Ectodermal cell (in vitro differentiated cells): ENCODE results near the gene ZMIZ1.

Experiments
- H3K27ac ChIP-seq: 2 replicates; pipeline ENCODE4 v1.7.0; 2013; ENCODE audit warnings: mild to moderate bottlenecking, low read depth, low read length; ENCODE audit not compliant: insufficient read depth, poor library complexity, severe bottlenecking
- H3K27me3 ChIP-seq: 2 replicates; pipeline ENCODE4 v1.7.0; 2013; ENCODE audit warnings: mild to moderate bottlenecking, low read length; ENCODE audit not compliant: insufficient read depth, control insufficient read depth, poor library complexity, severe bottlenecking
- H3K36me3 ChIP-seq: one replicate; pipeline ENCODE4 v1.7.0; 2013; ENCODE audit warnings: low read length; ENCODE audit not compliant: control insufficient read depth, insufficient read depth
- H3K4me1 ChIP-seq: one replicate; pipeline ENCODE4 v1.7.0; 2013; ENCODE audit warnings: low read length; ENCODE audit not compliant: control insufficient read depth, insufficient read depth
- H3K4me3 ChIP-seq: 2 replicates; pipeline ENCODE4 v1.7.0; 2013; ENCODE audit warnings: low read depth, low read length, control low read depth; ENCODE audit not compliant: insufficient read depth
- H3K9me3 ChIP-seq: 2 replicates; pipeline ENCODE4 v1.7.0; 2013; ENCODE audit warnings: mild to moderate bottlenecking, low read length, moderate library complexity; ENCODE audit not compliant: control insufficient read depth
- WGBS, 2 experiments: methylation state at CpG; one replicate each; pipeline ENCODE4 v1.1.7; 2013; ENCODE audit warnings: missing lambda C conversion rate in 2 of 2; 5-methylcytosine and 5-hydroxymethylcytosine counted together

The ZMIZ1 gene

GRCh38 chr10:79024720-79025198 lies 44.0 kb upstream of the ZMIZ1 start:
- H3K9me3 ChIP-seq, result no peaks in the 10 kb centered on the region
- no peak overlapping the region for H3K4me3 ChIP-seq
- no peak overlapping the region for H3K27ac ChIP-seq
- H3K4me1 ChIP-seq, result peaks cover 19% of the 10 kb centered on the region
- no peaks in the 10 kb centered on the region for H3K27me3 ChIP-seq
- 69 to 78% methylated on average over 5 of the region's 5 CpGs for WGBS, 2 experiments
- H3K36me3 ChIP-seq, result no peaks in the 10 kb centered on the region

GRCh38 chr10:79025199-79025832 lies 43.5 kb upstream of the ZMIZ1 start:
- H3K27me3 ChIP-seq, result no peaks in the 10 kb centered on the region
- H3K27ac ChIP-seq, result no peak overlapping the region
- WGBS, 2 experiments, result 76% methylated on average over 22 of the region's 22 CpGs
- H3K9me3 ChIP-seq, result no peaks in the 10 kb centered on the region
- peaks cover 19% of the 10 kb centered on the region for H3K4me1 ChIP-seq
- H3K4me3 ChIP-seq, result no peak overlapping the region
- no peaks in the 10 kb centered on the region for H3K36me3 ChIP-seq

- H3K27me3 ChIP-seq, result no peaks in the 10 kb centered on the region
- H3K36me3 ChIP-seq, result no peaks in the 10 kb centered on the region
These were observed 42.4 kb upstream of the ZMIZ1 start for GRCh38 chr10:79026341-79026761.

GRCh38 chr10:79026806-79027146 lies 42.0 kb upstream of the ZMIZ1 start:
- H3K4me3 ChIP-seq, result no peak overlapping the region
- H3K27ac ChIP-seq, result no peak overlapping the region
- 97 to 98% methylated on average over 3 of the region's 3 CpGs for WGBS, 2 experiments
- H3K27me3 ChIP-seq, result no peaks in the 10 kb centered on the region
- no peaks in the 10 kb centered on the region for H3K36me3 ChIP-seq
- H3K4me1 ChIP-seq, result peaks cover 19% of the 10 kb centered on the region
- H3K9me3 ChIP-seq, result no peaks in the 10 kb centered on the region

More at GRCh38 chr10:79026341-79026761, 42.4 kb upstream of the ZMIZ1 start:
- Histone ChIP-seq H3K27ac (no peak overlapping the region), H3K9me3 (no peaks in the 10 kb centered on the region), H3K4me1 (peaks cover 19% of the 10 kb centered on the region), H3K4me3 (no peak overlapping the region)
- 94% methylated on average over 11 of the region's 11 CpGs for WGBS, 2 experiments

- 86% methylated on average over 18 of the region's 18 CpGs for WGBS, 2 experiments
- H3K4me3 ChIP-seq, result no peak overlapping the region
- no peaks in the 10 kb centered on the region for H3K36me3 ChIP-seq
These were observed 41.4 kb upstream of the ZMIZ1 start for GRCh38 chr10:79027147-79028055.

GRCh38 chr10:79028056-79028430 lies 40.7 kb upstream of the ZMIZ1 start:
- Histone ChIP-seq H3K4me3 (no peak overlapping the region), H3K4me1 (peaks cover 19% of the 10 kb centered on the region), H3K27ac (no peak overlapping the region), H3K27me3 (no peaks in the 10 kb centered on the region), H3K9me3 (no peaks in the 10 kb centered on the region), H3K36me3 (no peaks in the 10 kb centered on the region)
- WGBS, 2 experiments, result 88 to 89% methylated on average over 4 of the region's 4 CpGs

More at GRCh38 chr10:79027147-79028055, 41.4 kb upstream of the ZMIZ1 start:
- H3K27me3 ChIP-seq, result no peaks in the 10 kb centered on the region
- no peak overlapping the region for H3K27ac ChIP-seq
- H3K4me1 ChIP-seq, result peaks cover 19% of the 10 kb centered on the region
- no peaks in the 10 kb centered on the region for H3K9me3 ChIP-seq

GRCh38 chr10:79028451-79029010 lies 40.2 kb upstream of the ZMIZ1 start:
- Histone ChIP-seq H3K27me3 (no peaks in the 10 kb centered on the region), H3K4me3 (no peak overlapping the region), H3K9me3 (no peaks in the 10 kb centered on the region), H3K27ac (no peak overlapping the region), H3K4me1 (peaks cover 19% of the 10 kb centered on the region), H3K36me3 (no peaks in the 10 kb centered on the region)
- WGBS, 2 experiments, result 87 to 91% methylated on average over 5 of the region's 5 CpGs

- 92 to 93% methylated on average over 12 of the region's 12 CpGs for WGBS, 2 experiments
- no peaks in the 10 kb centered on the region for H3K36me3 ChIP-seq
- H3K4me3 ChIP-seq, result no peak overlapping the region
- no peak overlapping the region for H3K27ac ChIP-seq
- no peaks in the 10 kb centered on the region for H3K9me3 ChIP-seq
- H3K27me3 ChIP-seq, result no peaks in the 10 kb centered on the region
- peaks cover 15% of the 10 kb centered on the region for H3K4me1 ChIP-seq
These were observed 39.0 kb upstream of the ZMIZ1 start for GRCh38 chr10:79029478-79030390.

- WGBS, 2 experiments, result 71 to 80% methylated on average over 1 of the region's 1 CpG
- Histone ChIP-seq H3K9me3 (no peaks in the 10 kb centered on the region), H3K4me1 (peaks cover 6% of the 10 kb centered on the region), H3K27me3 (no peaks in the 10 kb centered on the region), H3K36me3 (no peaks in the 10 kb centered on the region), H3K27ac (no peak overlapping the region), H3K4me3 (no peak overlapping the region)
These were observed 38.1 kb upstream of the ZMIZ1 start for GRCh38 chr10:79030705-79031104.
